Stimulated activated naive CD8-positive, alpha-beta T cell treated with anti-CD3 and anti-CD28 coated beads, Interleukin-15, Interleukin-2, amounts not matched to agents 100 ng/mL and 50 ng/mL, for 24 hours (primary cell): ENCODE results near the gene CYFIP1.

Source experiments
- H3K27ac Mint-ChIP-seq: one replicate; pipeline ENCODE4 v1.8.0; 2021; ENCODE audit warnings: mild to moderate bottlenecking, mixed read lengths
- H3K27me3 Mint-ChIP-seq: one replicate; pipeline ENCODE4 v1.8.0; 2021; ENCODE audit warnings: mixed read lengths
- H3K36me3 Mint-ChIP-seq: one replicate; pipeline ENCODE4 v1.8.0; 2021; ENCODE audit warnings: low read depth, mixed read lengths
- H3K4me1 Mint-ChIP-seq: one replicate; pipeline ENCODE4 v1.8.0; 2021; ENCODE audit warnings: low read depth, mixed read lengths
- H3K4me3 Mint-ChIP-seq: one replicate; pipeline ENCODE4 v1.8.0; 2021; ENCODE audit warnings: mild to moderate bottlenecking, mixed read lengths
- H3K9me3 Mint-ChIP-seq: one replicate; pipeline ENCODE4 v1.8.0; 2021; ENCODE audit warnings: mixed read lengths

The CYFIP1 gene

DNA sequence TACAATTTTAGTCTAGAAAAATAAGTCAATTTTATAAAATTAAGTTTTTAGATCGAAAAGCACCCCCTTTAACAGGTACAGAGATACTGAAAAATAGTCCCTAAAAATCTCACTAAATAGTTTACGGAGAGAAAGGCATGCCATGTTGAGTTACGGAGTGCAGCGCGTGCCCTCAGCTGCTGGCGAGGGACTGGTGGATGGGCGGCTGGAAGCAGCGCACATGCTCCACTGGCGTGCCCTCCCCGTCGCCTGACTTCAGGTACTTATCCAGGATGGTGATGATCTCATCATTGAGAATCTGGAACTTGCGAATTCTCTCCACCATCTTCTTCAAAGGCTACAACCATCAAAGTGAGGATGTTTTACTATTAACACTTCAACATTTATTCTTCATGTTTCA, 110.3 kb downstream of the CYFIP1 start:
- no peaks in the 10 kb centered on the region for H3K27me3 Mint-ChIP-seq
- H3K27ac Mint-ChIP-seq = no peak overlapping the region
- peaks cover 48% of the 10 kb centered on the region for H3K36me3 Mint-ChIP-seq
- no peak overlapping the region for H3K4me3 Mint-ChIP-seq
- peaks cover 9% of the 10 kb centered on the region for H3K4me1 Mint-ChIP-seq
- H3K9me3 Mint-ChIP-seq = no peaks in the 10 kb centered on the region

GRCh38 chr15:22868928-22869327, 111.2 kb downstream of the CYFIP1 start:
- Mint-ChIP-seq H3K27me3 (no peaks in the 10 kb centered on the region), H3K36me3 (peaks cover 57% of the 10 kb centered on the region), H3K9me3 (no peaks in the 10 kb centered on the region), H3K4me3 (no peak overlapping the region), H3K4me1 (peaks cover 9% of the 10 kb centered on the region), H3K27ac (no peak overlapping the region)

GRCh38 chr15:22868495-22868894, 111.7 kb downstream of the CYFIP1 start:
- H3K4me3 Mint-ChIP-seq = no peak overlapping the region
- H3K9me3 Mint-ChIP-seq = no peaks in the 10 kb centered on the region
- H3K27ac Mint-ChIP-seq = no peak overlapping the region
- H3K4me1 Mint-ChIP-seq = peaks cover 9% of the 10 kb centered on the region
- no peaks in the 10 kb centered on the region for H3K27me3 Mint-ChIP-seq
- H3K36me3 Mint-ChIP-seq = peaks cover 61% of the 10 kb centered on the region

- Mint-ChIP-seq H3K4me1 (peaks cover 9% of the 10 kb centered on the region), H3K27me3 (no peaks in the 10 kb centered on the region), H3K9me3 (no peaks in the 10 kb centered on the region), H3K27ac (no peak overlapping the region), H3K4me3 (no peak overlapping the region), H3K36me3 (peaks cover 64% of the 10 kb centered on the region)
Observed at GRCh38 chr15:22867886-22868285, 112.3 kb downstream of the CYFIP1 start.

GRCh38 chr15:22866079-22866478, 114.1 kb downstream of the CYFIP1 start:
- Mint-ChIP-seq H3K4me3 (no peak overlapping the region), H3K36me3 (peaks cover 79% of the 10 kb centered on the region), H3K27ac (no peak overlapping the region), H3K4me1 (peaks cover 9% of the 10 kb centered on the region), H3K9me3 (no peaks in the 10 kb centered on the region), H3K27me3 (no peaks in the 10 kb centered on the region)

GRCh38 chr15:22863356-22863755, 116.8 kb downstream of the CYFIP1 start:
- Mint-ChIP-seq H3K4me1 (peaks cover 9% of the 10 kb centered on the region), H3K9me3 (no peaks in the 10 kb centered on the region), H3K27ac (peak overlapping the region; percentile 52), H3K36me3 (peaks cover 82% of the 10 kb centered on the region), H3K27me3 (no peaks in the 10 kb centered on the region), H3K4me3 (no peak overlapping the region)

GRCh38 chr15:22861161-22861560, 119.0 kb downstream of the CYFIP1 start:
- H3K27ac Mint-ChIP-seq = no peak overlapping the region
- no peaks in the 10 kb centered on the region for H3K27me3 Mint-ChIP-seq
- no peaks in the 10 kb centered on the region for H3K9me3 Mint-ChIP-seq
- peaks cover 8% of the 10 kb centered on the region for H3K4me1 Mint-ChIP-seq
- peaks cover 69% of the 10 kb centered on the region for H3K36me3 Mint-ChIP-seq
- H3K4me3 Mint-ChIP-seq = no peak overlapping the region

GRCh38 chr15:22856659-22857058, 123.5 kb downstream of the CYFIP1 start:
- Mint-ChIP-seq H3K27ac (no peak overlapping the region), H3K9me3 (no peaks in the 10 kb centered on the region)

GRCh38 chr15:22855791-22856190, 124.4 kb downstream of the CYFIP1 start:
- Mint-ChIP-seq H3K27ac (no peak overlapping the region), H3K9me3 (no peaks in the 10 kb centered on the region), H3K4me1 (peaks cover 9% of the 10 kb centered on the region), H3K27me3 (no peaks in the 10 kb centered on the region), H3K36me3 (peaks cover 59% of the 10 kb centered on the region), H3K4me3 (no peak overlapping the region)

More at GRCh38 chr15:22856659-22857058, 123.5 kb downstream of the CYFIP1 start:
- H3K4me3 Mint-ChIP-seq = no peak overlapping the region
- H3K4me1 Mint-ChIP-seq = peaks cover 2% of the 10 kb centered on the region
- peaks cover 61% of the 10 kb centered on the region for H3K36me3 Mint-ChIP-seq
- H3K27me3 Mint-ChIP-seq = no peaks in the 10 kb centered on the region

DNA sequence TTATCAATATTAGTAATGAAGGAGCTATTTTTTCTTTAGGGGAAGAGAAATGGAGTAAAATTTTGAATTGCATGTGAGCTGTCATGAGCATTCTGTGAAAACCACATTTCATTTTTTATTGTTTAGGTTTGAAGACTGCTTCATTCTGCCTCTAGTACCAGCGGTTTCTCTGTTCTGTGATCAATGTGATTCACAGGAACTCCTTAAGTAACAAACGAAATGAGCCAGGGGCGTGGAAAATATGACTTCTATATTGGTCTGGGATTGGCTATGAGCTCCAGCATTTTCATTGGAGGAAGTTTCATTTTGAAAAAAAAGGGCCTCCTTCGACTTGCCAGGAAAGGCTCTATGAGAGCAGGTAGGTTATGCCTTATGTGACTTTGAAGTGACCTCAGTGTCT, 128.7 kb downstream of the CYFIP1 start:
- peak overlapping the region; percentile 68 for H3K27ac Mint-ChIP-seq
- H3K27me3 Mint-ChIP-seq = no peaks in the 10 kb centered on the region
- H3K9me3 Mint-ChIP-seq = no peaks in the 10 kb centered on the region
- H3K36me3 Mint-ChIP-seq = peaks cover 63% of the 10 kb centered on the region
- H3K4me3 Mint-ChIP-seq = no peak overlapping the region
- peaks cover 37% of the 10 kb centered on the region for H3K4me1 Mint-ChIP-seq

- Mint-ChIP-seq H3K36me3 (peaks cover 69% of the 10 kb centered on the region), H3K27me3 (no peaks in the 10 kb centered on the region), H3K4me1 (peaks cover 43% of the 10 kb centered on the region), H3K27ac (peak overlapping the region; percentile 31), H3K4me3 (no peak overlapping the region), H3K9me3 (no peaks in the 10 kb centered on the region)
Observed at GRCh38 chr15:22850055-22850454, 130.1 kb downstream of the CYFIP1 start.

- Mint-ChIP-seq H3K4me3 (no peak overlapping the region), H3K27me3 (no peaks in the 10 kb centered on the region), H3K27ac (no peak overlapping the region), H3K36me3 (peaks cover 76% of the 10 kb centered on the region), H3K9me3 (no peaks in the 10 kb centered on the region), H3K4me1 (peaks cover 59% of the 10 kb centered on the region)
Observed at GRCh38 chr15:22846073-22846472, 134.1 kb downstream of the CYFIP1 start.

- Mint-ChIP-seq H3K27ac (peak overlapping the region; percentile 40), H3K36me3 (peaks cover 76% of the 10 kb centered on the region), H3K4me1 (peaks cover 59% of the 10 kb centered on the region), H3K4me3 (no peak overlapping the region), H3K27me3 (no peaks in the 10 kb centered on the region), H3K9me3 (no peaks in the 10 kb centered on the region)
Observed at GRCh38 chr15:22845289-22845900, 134.8 kb downstream of the CYFIP1 start.

DNA sequence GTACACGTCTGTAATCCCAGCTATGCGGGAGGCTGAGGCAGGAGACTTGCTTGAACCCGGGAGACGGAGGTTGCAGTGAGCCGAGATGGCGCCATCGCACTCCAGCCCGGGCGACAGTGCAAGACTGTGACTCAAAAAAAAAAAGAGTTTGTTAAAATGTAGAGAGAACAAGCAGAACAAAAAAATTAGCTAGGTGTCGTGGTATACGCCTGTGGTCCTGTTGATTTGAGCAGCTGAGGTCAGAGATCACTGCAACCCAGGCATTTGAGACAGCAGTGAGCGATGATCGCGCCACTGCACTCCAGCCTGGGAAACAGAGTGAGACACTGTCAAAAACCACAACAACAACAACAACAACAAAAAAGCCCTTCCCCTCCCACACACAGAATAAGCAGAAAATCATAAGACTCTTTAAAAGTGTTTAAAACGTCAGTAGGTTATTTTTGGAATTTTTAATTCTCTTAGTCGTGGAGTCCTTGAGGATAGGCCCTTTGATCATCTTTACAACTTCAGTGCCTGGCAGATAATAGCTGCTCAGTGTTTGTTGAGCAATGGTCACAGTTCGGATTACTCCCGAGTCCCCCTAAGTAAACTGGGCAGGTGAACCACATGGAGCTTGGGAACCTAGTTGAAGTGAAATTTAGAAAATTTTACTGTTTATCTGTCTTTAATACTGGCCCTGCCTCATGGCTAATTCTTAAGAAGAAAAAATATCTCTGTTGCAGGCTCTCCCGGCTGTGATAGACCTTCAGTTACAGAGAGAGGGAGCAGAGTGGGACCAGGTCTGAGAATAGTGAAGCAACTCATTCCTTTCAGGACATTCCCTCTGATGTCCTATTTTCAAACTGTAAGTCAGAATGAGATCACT, 135.5 kb downstream of the CYFIP1 start:
- H3K9me3 Mint-ChIP-seq = no peaks in the 10 kb centered on the region
- peaks cover 70% of the 10 kb centered on the region for H3K36me3 Mint-ChIP-seq
- H3K4me3 Mint-ChIP-seq = no peak overlapping the region
- peaks cover 58% of the 10 kb centered on the region for H3K4me1 Mint-ChIP-seq
- no peaks in the 10 kb centered on the region for H3K27me3 Mint-ChIP-seq
- peak overlapping the region; percentile 40 for H3K27ac Mint-ChIP-seq

DNA sequence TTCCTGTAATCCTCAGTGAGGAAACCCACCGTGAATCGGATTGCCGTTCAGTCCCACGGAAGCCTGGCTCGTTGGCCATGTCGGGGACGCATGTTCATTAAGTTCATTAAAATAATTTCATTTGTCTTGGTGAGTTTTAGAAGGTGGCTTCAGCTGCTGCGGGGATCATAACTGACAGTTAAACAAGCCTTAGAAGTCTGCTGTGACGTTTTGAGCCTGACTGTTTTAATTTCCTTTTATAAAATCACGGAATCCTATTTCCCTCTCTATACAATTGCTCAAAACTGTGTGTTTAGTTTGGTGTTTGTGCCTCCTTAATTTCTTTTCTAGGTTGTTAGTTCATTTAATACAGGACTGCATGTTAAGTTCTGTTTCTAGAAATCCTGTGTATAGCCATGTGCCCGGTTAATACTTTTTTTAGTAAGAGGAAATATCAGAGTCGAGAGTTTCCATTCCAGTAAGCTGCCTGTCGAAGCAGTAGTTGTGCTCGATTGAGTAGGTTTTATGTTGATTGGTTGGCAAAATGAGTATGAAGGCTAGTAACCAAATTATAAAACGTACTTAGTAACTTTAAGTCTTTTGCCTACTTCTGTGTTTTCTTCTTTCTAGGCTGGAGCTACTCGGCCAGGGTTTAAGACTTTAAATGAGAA, 141.0 kb downstream of the CYFIP1 start:
- no peaks in the 10 kb centered on the region for H3K27me3 Mint-ChIP-seq
- H3K4me1 Mint-ChIP-seq = peaks cover 37% of the 10 kb centered on the region
- H3K4me3 Mint-ChIP-seq = peak overlapping the region; percentile 99
- H3K9me3 Mint-ChIP-seq = no peaks in the 10 kb centered on the region
- peaks cover 34% of the 10 kb centered on the region for H3K36me3 Mint-ChIP-seq
- peak overlapping the region; percentile 98 for H3K27ac Mint-ChIP-seq
